Measurements from ENCODE around the gene CASP9. TPM values are rescaled to one million over a fixed set of nuclear protein-coding genes. Genes with fewer than 3 reads are reported as not detected.
"Not testable (repeated sequence)": the region's sequence is repeated elsewhere in the genome, so short reads cannot be mapped to it uniquely, and the experiment has no call there.

The CASP9 gene
- total and polyA plus RNA-seq, 10 of the 15 experiments (the other 5 are each of a cell fraction or from before 2014, with no cell fraction given) = 2.7 to 14.6 (median 7.6) TPM

DNA sequence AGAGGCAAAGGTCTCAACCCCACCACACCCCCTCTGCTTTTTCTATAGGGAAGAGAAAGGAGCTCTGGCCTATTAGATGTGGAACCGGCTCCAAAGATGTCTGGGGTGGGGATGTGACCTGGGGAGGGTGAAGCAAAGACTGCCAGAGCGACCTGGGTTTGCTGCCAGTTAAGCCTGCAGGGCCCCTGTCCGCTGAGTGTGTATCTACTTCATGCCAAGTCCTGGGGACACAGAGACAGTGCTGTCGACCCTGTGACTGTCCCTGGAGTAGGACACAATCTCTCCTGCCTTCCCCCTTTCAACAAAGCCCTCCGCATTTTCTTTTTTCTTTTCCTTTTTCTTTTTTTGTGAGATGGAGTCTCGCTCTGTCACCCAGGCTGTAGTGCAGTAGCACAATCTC, 41.6 kb downstream of the CASP9 start:
- H3K27ac ChIP-seq (ENCODE audit: control insufficient read depth, insufficient read depth); H2AFZ ChIP-seq (ENCODE audit: control insufficient read depth, low read depth, low read length); intact Hi-C loops (cut with micrococcal nuclease; ENCODE audit: unreplicated experiment); RAD21 ChIA-PET (ENCODE audit: unreplicated experiment); H3K4me1 ChIP-seq (ENCODE audit: control insufficient read depth, insufficient read depth, low read length); H3K79me2 ChIP-seq (ENCODE audit: control insufficient read depth, insufficient read depth, low read length); H3K9ac ChIP-seq (ENCODE audit: control insufficient read depth, insufficient read depth, low read length); ATAC-seq; H4K20me1 ChIP-seq (ENCODE audit: control insufficient read depth, insufficient read depth); H3K9me3 ChIP-seq (replicated peaks; ENCODE audit: control insufficient read depth, insufficient read depth, low read length); FAIRE-seq; H3K4me2 ChIP-seq (ENCODE audit: control insufficient read depth, insufficient read depth); in situ Hi-C loops (cut with MboI); DNase-seq (ENCODE audit: low read depth, low spot score); SMC1A ChIA-PET (ENCODE audit: uncharacterized antibody, unreplicated experiment); BruUV-seq (replicated peaks); H3K36me3 ChIP-seq (ENCODE audit: control insufficient read depth in 2 of 2, insufficient read depth in 2 of 2, low read length in 1 of 2); H3K4me3 ChIP-seq; H3K27me3 ChIP-seq (replicated peaks in 1 of 2; ENCODE audit: control insufficient read depth in 2 of 2, insufficient read depth in 2 of 2, low read length in 1 of 2); POLR2A ChIA-PET: not testable (repeated sequence)
- WGBS (ENCODE audit: insufficient coverage, insufficient replicate concordance, low lambda C conversion rate, missing lambda C conversion rate) = 46% methylated on average over 5 of the region's 6 CpGs
- CTCF ChIA-PET = interaction anchor here (1.6 kb wide), 1 partner anchor 259 kb away, joined by 3 read pairs; no protein-coding TSS in a partner anchor

DNA sequence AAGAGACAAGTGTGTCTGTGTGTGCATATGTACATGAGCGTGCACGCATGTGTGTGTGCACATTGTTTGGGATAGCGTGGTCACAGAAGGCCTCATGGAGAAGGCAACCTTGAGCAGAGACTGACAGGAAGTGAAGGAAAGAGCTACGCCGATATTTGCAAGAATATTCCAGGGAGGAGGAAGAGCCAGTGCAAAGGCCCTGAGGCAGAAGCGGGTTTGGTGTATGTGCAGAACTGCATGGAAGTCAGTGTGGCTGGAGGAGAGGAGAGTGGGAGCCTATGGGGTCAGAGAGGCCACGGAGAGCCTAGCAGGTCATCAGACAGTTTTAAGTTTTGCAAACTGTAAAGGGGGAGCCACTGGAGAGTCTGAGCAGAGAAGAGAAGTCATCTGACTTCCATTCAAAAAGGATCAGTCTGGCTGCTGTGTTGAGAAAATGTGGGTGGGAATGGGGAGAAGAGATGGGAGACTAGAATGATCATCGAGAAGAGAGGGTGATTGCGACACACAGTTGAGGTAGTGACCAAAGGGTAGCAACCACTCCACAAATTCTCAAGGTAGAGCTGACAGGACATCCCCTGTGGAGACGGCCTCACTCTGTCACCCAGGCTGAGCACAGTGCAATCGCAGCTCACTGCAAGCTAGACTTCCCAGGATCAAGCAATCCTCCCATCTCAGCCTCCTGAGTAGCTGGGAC, 44.2 kb downstream of the CASP9 start:
- no peaks in the 10 kb centered on the region for H3K36me3 ChIP-seq (ENCODE audit: control insufficient read depth in 2 of 2, insufficient read depth in 2 of 2, low read length in 1 of 2)
- H3K79me2 ChIP-seq (ENCODE audit: control insufficient read depth, insufficient read depth, low read length) = no peaks in the 10 kb centered on the region
- WGBS (ENCODE audit: insufficient coverage, insufficient replicate concordance, low lambda C conversion rate, missing lambda C conversion rate) = 57% methylated on average over 11 of the region's 11 CpGs
- DNase-seq (ENCODE audit: low read depth, low spot score) = no peak
- no peak for TF ChIP-seq SMARCA5 (IDR thresholded peaks at IDR 0.05)
- TF ChIP-seq YY1 (IDR thresholded peaks at IDR 0.05; ENCODE audit: low read depth, low read length) = no peak
- no peak for TF ChIP-seq GATAD2B (conservative IDR thresholded peaks at IDR 0.05; ENCODE audit: low read depth)
- no peak for TF ChIP-seq HCFC1 (IDR thresholded peaks at IDR 0.05; ENCODE audit: low read length)
- no peak for TF ChIP-seq NR2F1 (conservative IDR thresholded peaks at IDR 0.05)
- TF ChIP-seq ELK1 (IDR thresholded peaks at IDR 0.05; ENCODE audit: low read depth, low read length) = no peak
- TF ChIP-seq ZNF384 (IDR thresholded peaks at IDR 0.05; ENCODE audit: borderline replicate concordance, low read depth, low read length) = no peak
- no peak for TF ChIP-seq TAF1 (IDR thresholded peaks at IDR 0.05; ENCODE audit: borderline replicate concordance, low read depth, low read length)
- TF ChIP-seq E2F4 (IDR thresholded peaks at IDR 0.05; ENCODE audit: low read depth, low read length) = no peak
- TF ChIP-seq BCL11A (IDR thresholded peaks at IDR 0.05; ENCODE audit: low read depth, low read length) = no peak
- TF ChIP-seq MTA2 (IDR thresholded peaks at IDR 0.05; ENCODE audit: low read depth) = no peak
- TF ChIP-seq PBX3 (IDR thresholded peaks at IDR 0.05; ENCODE audit: insufficient replicate concordance, low read depth, low read length) = no peak
- TF ChIP-seq STAT1 (conservative IDR thresholded peaks at IDR 0.05) = no peak
- no peak for TF ChIP-seq MYB (IDR thresholded peaks at IDR 0.05; ENCODE audit: borderline replicate concordance, low read depth, low read length)
- TF ChIP-seq TARDBP (IDR thresholded peaks at IDR 0.05; ENCODE audit: borderline replicate concordance) = no peak
- no peak for FAIRE-seq
- BruUV-seq (replicated peaks) = no TSS peak
- H3K4me2 ChIP-seq (ENCODE audit: control insufficient read depth, insufficient read depth) = no peak overlapping the region
- no peaks in the 10 kb centered on the region for H3K27me3 ChIP-seq (replicated peaks in 1 of 2; ENCODE audit: control insufficient read depth in 2 of 2, insufficient read depth in 2 of 2, low read length in 1 of 2)
- RAD21 ChIA-PET (ENCODE audit: unreplicated experiment) = no interaction called here
- in situ Hi-C loops (cut with MboI) = no loop called here
- no peaks in the 10 kb centered on the region for H3K9me3 ChIP-seq (replicated peaks; ENCODE audit: control insufficient read depth, insufficient read depth, low read length)
- CTCF ChIA-PET = no interaction called here
- SMC1A ChIA-PET (ENCODE audit: uncharacterized antibody, unreplicated experiment) = no interaction called here
- no peak overlapping the region for H3K27ac ChIP-seq (ENCODE audit: control insufficient read depth, insufficient read depth)
- H3K4me3 ChIP-seq = no peak overlapping the region
- H3K9ac ChIP-seq (ENCODE audit: control insufficient read depth, insufficient read depth, low read length) = no peak overlapping the region
- H4K20me1 ChIP-seq (ENCODE audit: control insufficient read depth, insufficient read depth) = no peaks in the 10 kb centered on the region
- ATAC-seq = no peak
- no peak overlapping the region for H2AFZ ChIP-seq (ENCODE audit: control insufficient read depth, low read depth, low read length)
- POLR2A ChIA-PET = no interaction called here
- H3K4me1 ChIP-seq (ENCODE audit: control insufficient read depth, insufficient read depth, low read length) = no peaks in the 10 kb centered on the region
- intact Hi-C loops (cut with micrococcal nuclease; ENCODE audit: unreplicated experiment) = no loop called here

Data from GM12878 (cell line).